ENCODE measurements around the gene CBFA2T3.
"Not testable (repeated sequence)": the region's sequence is repeated elsewhere in the genome, so short reads cannot be mapped to it uniquely, and the experiment has no call there.

Gene CBFA2T3

GRCh38 chr16:89010210-89010925, 33.4 kb upstream of the CBFA2T3 start:
- DNase-seq (ENCODE audit: low read depth): no peak
- TF ChIP-seq CTCF (conservative IDR thresholded peaks at IDR 0.05; ENCODE audit: low read depth, low read length): no peak
- H3K4me3 ChIP-seq (ENCODE audit: low read length): no peak overlapping the region

- no peak for DNase-seq (ENCODE audit: low read depth)
- no peak overlapping the region for H3K4me3 ChIP-seq (ENCODE audit: low read length)
- no peak for TF ChIP-seq CTCF (conservative IDR thresholded peaks at IDR 0.05; ENCODE audit: low read depth, low read length)
Measured at GRCh38 chr16:89009343-89010209, 32.6 kb upstream of the CBFA2T3 start.

GRCh38 chr16:89008796-89009195, 31.8 kb upstream of the CBFA2T3 start:
- H3K4me3 ChIP-seq (ENCODE audit: low read length); DNase-seq (ENCODE audit: low read depth): not testable (repeated sequence)

- no peak for DNase-seq (ENCODE audit: low read depth)
- no peak overlapping the region for H3K4me3 ChIP-seq (ENCODE audit: low read length)
- no peak for TF ChIP-seq CTCF (conservative IDR thresholded peaks at IDR 0.05; ENCODE audit: low read depth, low read length)
Measured at GRCh38 chr16:89007371-89008249, 30.6 kb upstream of the CBFA2T3 start.

GRCh38 chr16:89006036-89006752, 29.2 kb upstream of the CBFA2T3 start:
- H3K4me3 ChIP-seq (ENCODE audit: low read length): no peak overlapping the region
- TF ChIP-seq CTCF (conservative IDR thresholded peaks at IDR 0.05; ENCODE audit: low read depth, low read length): no peak
- no peak for DNase-seq (ENCODE audit: low read depth)

GRCh38 chr16:89005201-89006035, 28.4 kb upstream of the CBFA2T3 start:
- H3K4me3 ChIP-seq (ENCODE audit: low read length): no peak overlapping the region
- DNase-seq (ENCODE audit: low read depth): no peak
- no peak for TF ChIP-seq CTCF (conservative IDR thresholded peaks at IDR 0.05; ENCODE audit: low read depth, low read length)

All from retinal pigment epithelial cell (primary cell).